ENCODE data around the gene GNPTG. TPM values are rescaled to one million over a fixed set of nuclear protein-coding genes. Genes with fewer than 3 reads are reported as not detected.

The GNPTG gene
- 23.8 and 24.6 TPM in 2 replicates for polyA plus RNA-seq (2013)

DNA sequence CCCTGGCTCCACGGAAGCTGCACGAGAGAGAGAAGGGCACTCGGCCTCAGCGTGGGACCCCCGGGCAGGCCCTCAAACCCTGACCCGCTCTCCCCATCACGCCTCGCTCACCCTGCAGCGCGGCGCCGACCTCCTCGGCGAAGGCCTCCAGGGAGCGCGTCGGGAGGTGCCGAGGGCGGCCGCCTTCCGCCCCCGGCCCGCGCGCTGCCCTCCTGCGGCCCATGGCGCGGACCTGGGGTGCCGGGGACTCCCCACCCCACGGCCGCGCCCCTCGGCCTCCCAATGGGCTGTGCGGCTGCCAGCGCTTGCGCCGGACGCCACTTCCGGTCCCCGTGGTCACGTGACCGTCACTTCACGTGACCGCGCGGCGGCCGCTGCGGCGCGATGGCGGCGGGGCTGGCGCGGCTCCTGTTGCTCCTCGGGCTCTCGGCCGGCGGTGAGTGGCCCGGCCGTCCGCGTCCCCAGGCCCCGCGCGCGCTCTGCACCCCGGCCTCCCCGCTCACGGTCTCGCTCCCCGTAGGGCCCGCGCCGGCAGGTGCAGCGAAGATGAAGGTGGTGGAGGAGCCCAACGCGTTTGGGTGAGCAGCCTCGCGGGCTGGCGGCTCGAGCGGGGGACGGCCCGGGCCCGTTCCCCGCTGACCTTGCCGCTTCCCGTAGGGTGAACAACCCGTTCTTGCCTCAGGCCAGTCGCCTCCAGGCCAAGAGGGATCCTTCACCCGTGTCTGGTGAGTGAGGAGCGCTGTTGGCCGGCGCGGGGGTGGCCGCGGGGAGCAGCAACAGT, at the start of gene GNPTG, which contains the start of gene TSR3:
Gene GNPTG (plus strand): TSS at position 350 of the 781 bp plus-strand sequence. CDS start 35 bp downstream, at position 385.
Gene TSR3 (minus strand): TSS at position 297 of the 781 bp plus-strand sequence. CDS start 74 bp downstream, at position 223.
- Histone ChIP-seq H2AK5ac (ENCODE audit: low read length) (peak within 1 kb of the TSS; percentile 62), H3K9ac (ENCODE audit: low read length) (peak within 1 kb of the TSS; percentile 95), H3K4me3 (ENCODE audit: low read depth, low read length) (peak within 1 kb of the TSS; percentile 100), H3K79me2 (ENCODE audit: control insufficient read depth, insufficient read depth, low read length, poor library complexity) (peaks cover 13% of the 10 kb centered on the region), H3K79me1 (ENCODE audit: low read length) (peaks cover 8% of the 10 kb centered on the region), H2AFZ (ENCODE audit: insufficient read depth, low read length, poor library complexity) (peak within 1 kb of the TSS; percentile 93), H3K18ac (ENCODE audit: low read length) (peak within 1 kb of the TSS; percentile 34), H3K27me3 (ENCODE audit: insufficient read depth, low read length) (no peaks in the 10 kb centered on the region), H2BK120ac (ENCODE audit: insufficient read depth, low read length, poor library complexity) (peak within 1 kb of the TSS; percentile 49), H3K4ac (ENCODE audit: low read depth, low read length) (peak within 1 kb of the TSS; percentile 75), H3K23ac (ENCODE audit: low read length) (no peak within 1 kb of the TSS), H3K4me2 (ENCODE audit: low read length) (peak within 1 kb of the TSS; percentile 89), H2BK12ac (ENCODE audit: low read length) (no peak within 1 kb of the TSS), H4K12ac (ENCODE audit: low read depth, low read length) (peak within 1 kb of the TSS; percentile 88), H4K8ac (ENCODE audit: low read depth, low read length) (peak within 1 kb of the TSS; percentile 95), H3K9me3 (ENCODE audit: insufficient read depth, low read depth, low read length) (no peaks in the 10 kb centered on the region), H3K4me1 (ENCODE audit: control insufficient read depth in 1 of 2, insufficient read depth in 2 of 2, low read length in 2 of 2) (peaks cover 8 to 9% of the 10 kb centered on the region in 2 experiments), H3K14ac (ENCODE audit: low read length) (peak within 1 kb of the TSS; percentile 83), H2BK5ac (ENCODE audit: low read depth, low read length, poor library complexity) (peak within 1 kb of the TSS; percentile 10), H3K36me3 (ENCODE audit: control insufficient read depth in 1 of 2, insufficient read depth in 2 of 2, low read length in 2 of 2) (peaks cover 31 to 32% of the 10 kb centered on the region in 2 experiments), H4K91ac (ENCODE audit: low read depth, low read length) (peak within 1 kb of the TSS; percentile 64), H3K27ac (ENCODE audit: low read depth, low read length) (no peak within 1 kb of the TSS)
- peak; percentile 71 to 90 for DNase-seq
- WGBS (ENCODE audit: extremely low coverage, insufficient coverage, insufficient read length), result no CpG with 5 or more reads among the region's 98 CpGs

DNA sequence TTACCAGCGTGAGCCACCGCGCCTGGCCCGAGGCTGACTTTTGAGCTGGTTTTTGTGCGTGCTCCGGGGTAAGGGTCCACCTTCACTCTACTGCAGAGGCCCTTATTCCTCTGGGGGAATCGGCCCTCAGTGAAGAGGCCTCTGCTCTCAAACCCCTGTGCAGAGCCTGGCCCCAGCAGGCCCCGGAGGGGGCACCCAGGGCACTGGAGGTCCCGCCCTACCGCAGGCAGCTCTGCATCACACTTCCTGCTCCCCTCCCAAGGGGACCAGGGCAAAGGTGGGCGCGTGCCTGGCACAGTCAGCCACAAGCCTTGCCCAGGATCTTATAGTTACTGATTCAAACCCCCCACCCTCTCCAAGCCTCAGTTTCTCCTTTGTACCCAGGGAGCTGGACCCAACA, 45.9 kb upstream of the GNPTG start:
- WGBS (ENCODE audit: extremely low coverage, insufficient coverage, insufficient read length), result no CpG with 5 or more reads among the region's 12 CpGs
- Histone ChIP-seq H3K27me3 (ENCODE audit: insufficient read depth, low read length) (no peaks in the 10 kb centered on the region), H3K36me3 (ENCODE audit: control insufficient read depth in 1 of 2, insufficient read depth in 2 of 2, low read length in 2 of 2) (no peaks in the 10 kb centered on the region), H2BK5ac (ENCODE audit: low read depth, low read length, poor library complexity) (no peak overlapping the region), H3K4me1 (ENCODE audit: control insufficient read depth in 1 of 2, insufficient read depth in 2 of 2, low read length in 2 of 2) (peaks cover 8 to 9% of the 10 kb centered on the region in 2 experiments), H3K14ac (ENCODE audit: low read length) (no peak overlapping the region), H3K23ac (ENCODE audit: low read length) (no peak overlapping the region), H4K12ac (ENCODE audit: low read depth, low read length) (no peak overlapping the region), H2BK120ac (ENCODE audit: insufficient read depth, low read length, poor library complexity) (no peak overlapping the region), H3K4me3 (ENCODE audit: low read depth, low read length) (peak overlapping the region; percentile 16), H3K79me2 (ENCODE audit: control insufficient read depth, insufficient read depth, low read length, poor library complexity) (peaks cover 14% of the 10 kb centered on the region), H2AFZ (ENCODE audit: insufficient read depth, low read length, poor library complexity) (no peak overlapping the region), H2BK12ac (ENCODE audit: low read length) (no peak overlapping the region), H3K9me3 (ENCODE audit: insufficient read depth, low read depth, low read length) (peaks cover 1% of the 10 kb centered on the region), H3K27ac (ENCODE audit: low read depth, low read length) (no peak overlapping the region), H3K18ac (ENCODE audit: low read length) (no peak overlapping the region), H4K91ac (ENCODE audit: low read depth, low read length) (no peak overlapping the region), H3K9ac (ENCODE audit: low read length) (no peak overlapping the region), H3K4me2 (ENCODE audit: low read length) (no peak overlapping the region), H2AK5ac (ENCODE audit: low read length) (no peak overlapping the region), H3K4ac (ENCODE audit: low read depth, low read length) (no peak overlapping the region), H3K79me1 (ENCODE audit: low read length) (peaks cover 9% of the 10 kb centered on the region), H4K8ac (ENCODE audit: low read depth, low read length) (no peak overlapping the region)
- DNase-seq, result no peak

DNA sequence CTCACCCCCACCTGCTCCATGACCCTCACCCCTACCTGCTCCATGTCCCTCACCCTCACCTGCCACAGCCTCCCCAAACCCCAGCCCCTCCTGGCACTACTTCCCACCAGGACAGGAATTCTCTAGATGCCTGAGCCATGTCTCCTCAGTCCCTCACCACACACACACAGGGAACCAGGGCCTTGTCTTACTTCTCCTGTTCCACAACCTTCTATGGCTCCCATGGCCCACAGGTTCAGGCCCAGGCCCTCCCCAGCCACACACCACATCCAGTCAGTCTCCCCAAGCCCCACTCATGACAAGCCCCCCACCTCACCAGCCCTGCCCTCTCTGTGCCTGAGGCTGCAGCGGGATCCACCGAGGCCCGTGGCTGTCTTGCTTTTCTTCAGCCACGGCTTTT, 45.4 kb upstream of the GNPTG start:
- Histone ChIP-seq H2BK120ac (ENCODE audit: insufficient read depth, low read length, poor library complexity) (no peak overlapping the region), H2BK12ac (ENCODE audit: low read length) (no peak overlapping the region), H3K4ac (ENCODE audit: low read depth, low read length) (no peak overlapping the region), H3K4me1 (ENCODE audit: control insufficient read depth in 1 of 2, insufficient read depth in 2 of 2, low read length in 2 of 2) (peaks cover 6 to 11% of the 10 kb centered on the region in 2 experiments), H3K18ac (ENCODE audit: low read length) (no peak overlapping the region), H3K4me2 (ENCODE audit: low read length) (no peak overlapping the region), H4K91ac (ENCODE audit: low read depth, low read length) (no peak overlapping the region), H3K23ac (ENCODE audit: low read length) (no peak overlapping the region), H3K36me3 (ENCODE audit: control insufficient read depth in 1 of 2, insufficient read depth in 2 of 2, low read length in 2 of 2) (no peaks in the 10 kb centered on the region), H3K14ac (ENCODE audit: low read length) (no peak overlapping the region), H3K27ac (ENCODE audit: low read depth, low read length) (no peak overlapping the region), H4K8ac (ENCODE audit: low read depth, low read length) (no peak overlapping the region), H4K12ac (ENCODE audit: low read depth, low read length) (no peak overlapping the region), H3K9me3 (ENCODE audit: insufficient read depth, low read depth, low read length) (peaks cover 1% of the 10 kb centered on the region), H3K79me1 (ENCODE audit: low read length) (peaks cover 6% of the 10 kb centered on the region), H3K27me3 (ENCODE audit: insufficient read depth, low read length) (no peaks in the 10 kb centered on the region), H2AFZ (ENCODE audit: insufficient read depth, low read length, poor library complexity) (no peak overlapping the region), H2BK5ac (ENCODE audit: low read depth, low read length, poor library complexity) (no peak overlapping the region), H2AK5ac (ENCODE audit: low read length) (no peak overlapping the region), H3K4me3 (ENCODE audit: low read depth, low read length) (no peak overlapping the region), H3K9ac (ENCODE audit: low read length) (no peak overlapping the region), H3K79me2 (ENCODE audit: control insufficient read depth, insufficient read depth, low read length, poor library complexity) (peaks cover 19% of the 10 kb centered on the region)
- no peak for DNase-seq
- no CpG with 5 or more reads among the region's 4 CpGs for WGBS (ENCODE audit: extremely low coverage, insufficient coverage, insufficient read length)

GRCh38 chr16:1308036-1308976, 43.4 kb upstream of the GNPTG start:
- Histone ChIP-seq H3K79me2 (ENCODE audit: control insufficient read depth, insufficient read depth, low read length, poor library complexity) (peaks cover 37% of the 10 kb centered on the region), H3K9me3 (ENCODE audit: insufficient read depth, low read depth, low read length) (no peaks in the 10 kb centered on the region), H4K8ac (ENCODE audit: low read depth, low read length) (peak overlapping the region; percentile 78), H4K12ac (ENCODE audit: low read depth, low read length) (peak overlapping the region; percentile 82), H2BK12ac (ENCODE audit: low read length) (no peak overlapping the region), H2BK120ac (ENCODE audit: insufficient read depth, low read length, poor library complexity) (peak overlapping the region; percentile 75), H3K36me3 (ENCODE audit: control insufficient read depth in 1 of 2, insufficient read depth in 2 of 2, low read length in 2 of 2) (peaks cover 11 to 15% of the 10 kb centered on the region in 2 experiments), H3K27ac (ENCODE audit: low read depth, low read length) (peak overlapping the region; percentile 78), H3K27me3 (ENCODE audit: insufficient read depth, low read length) (no peaks in the 10 kb centered on the region), H3K79me1 (ENCODE audit: low read length) (peaks cover 6% of the 10 kb centered on the region), H3K18ac (ENCODE audit: low read length) (peak overlapping the region; percentile 62), H3K23ac (ENCODE audit: low read length) (no peak overlapping the region), H3K4ac (ENCODE audit: low read depth, low read length) (no peak overlapping the region), H2BK5ac (ENCODE audit: low read depth, low read length, poor library complexity) (peak overlapping the region; percentile 63), H4K91ac (ENCODE audit: low read depth, low read length) (peak overlapping the region; percentile 81), H3K4me2 (ENCODE audit: low read length) (peak overlapping the region; percentile 65), H2AFZ (ENCODE audit: insufficient read depth, low read length, poor library complexity) (peak overlapping the region; percentile 62), H3K9ac (ENCODE audit: low read length) (peak overlapping the region; percentile 57), H3K4me1 (ENCODE audit: control insufficient read depth in 1 of 2, insufficient read depth in 2 of 2, low read length in 2 of 2) (peaks cover 11 to 16% of the 10 kb centered on the region in 2 experiments), H2AK5ac (ENCODE audit: low read length) (peak overlapping the region; percentile 69), H3K14ac (ENCODE audit: low read length) (peak overlapping the region; percentile 79), H3K4me3 (ENCODE audit: low read depth, low read length) (peak overlapping the region; percentile 73)
- DNase-seq, result peak; percentile 49 to 64
- 100% methylated on average over 5 of the region's 43 CpGs for whole genome bisulfite sequencing (ENCODE audit: extremely low coverage, insufficient coverage, insufficient read length)
